Activated CD8-positive, alpha-beta memory T cell treated with anti-CD3 and anti-CD28 coated beads, Interleukin-2, amount 10 ng/mL, durations not matched to agents 7 days and 5 days (primary cell): Measurements from ENCODE around the gene CLCA4. TPM values are rescaled to one million over a fixed set of nuclear protein-coding genes. Genes with fewer than 3 reads are reported as not detected.
"Not testable (repeated sequence)": the region's sequence is repeated elsewhere in the genome, so short reads cannot be mapped to it uniquely, and the experiment has no call there.

Source experiments
- ATAC-seq: fragments of 150-1000 bp; cut with Tn5 transposase; one replicate; pipeline ENCODE4 v1.10.0; 2021; ENCODE audit warnings: moderate library complexity
- CTCF ChIA-PET: fragments of 350-600 bp; sonication (Branson Sonifier 250); formaldehyde crosslinking; loops from one replicate; lab custom pipeline; 2021; ENCODE audit warnings: antibody characterized with exemption; lab: Charles Lee
- DNase-seq: peaks from one replicate; pipeline ENCODE4 v3.0.0-alpha.2; 2020
- H3K27ac Mint-ChIP-seq: one replicate; pipeline ENCODE4 v1.8.0; 2021; ENCODE audit warnings: mild to moderate bottlenecking, mixed read lengths
- H3K27me3 Mint-ChIP-seq: one replicate; pipeline ENCODE4 v1.8.0; 2021; ENCODE audit warnings: mixed read lengths
- H3K36me3 Mint-ChIP-seq: one replicate; pipeline ENCODE4 v1.8.0; 2021; ENCODE audit warnings: mild to moderate bottlenecking, mixed read lengths
- H3K4me1 Mint-ChIP-seq: one replicate; pipeline ENCODE4 v1.8.0; 2021; ENCODE audit warnings: mixed read lengths
- H3K4me3 Mint-ChIP-seq: one replicate; pipeline ENCODE4 v1.8.0; 2021; ENCODE audit warnings: mild to moderate bottlenecking, moderate library complexity, mixed read lengths
- H3K9me3 Mint-ChIP-seq: one replicate; pipeline ENCODE4 v1.8.0; 2022; ENCODE audit warnings: low read depth, mixed read lengths
- total RNA-seq, 2 experiments: library from RNA; stranded (reverse); gene quantifications; one replicate each; pipeline ENCODE4 v1.2.3, GENCODE V29; 2021

The CLCA4 gene
- total RNA-seq, 2 experiments from 2014 or later = not detected

GRCh38 chr1:86596224-86596623, 49.3 kb downstream of the CLCA4 start:
- Mint-ChIP-seq H3K4me1 (no peaks in the 10 kb centered on the region), H3K27me3 (no peaks in the 10 kb centered on the region), H3K4me3 (no peak overlapping the region), H3K27ac (no peak overlapping the region), H3K36me3 (no peaks in the 10 kb centered on the region), H3K9me3 (no peaks in the 10 kb centered on the region)
- ATAC-seq (no peak), DNase-seq (no peak)
- CTCF ChIA-PET = no interaction called here

- Mint-ChIP-seq H3K4me3 (no peak overlapping the region), H3K36me3 (no peaks in the 10 kb centered on the region), H3K4me1 (no peaks in the 10 kb centered on the region), H3K27me3 (no peaks in the 10 kb centered on the region), H3K9me3 (no peaks in the 10 kb centered on the region), H3K27ac (no peak overlapping the region)
- CTCF ChIA-PET = no interaction called here
- DNase-seq (no peak), ATAC-seq (no peak)
Measured at GRCh38 chr1:86596741-86597290, 49.9 kb downstream of the CLCA4 start.

GRCh38 chr1:86606080-86606479, 59.2 kb downstream of the CLCA4 start:
- H3K27me3 Mint-ChIP-seq, H3K4me3 Mint-ChIP-seq, H3K27ac Mint-ChIP-seq, CTCF ChIA-PET, H3K36me3 Mint-ChIP-seq, H3K4me1 Mint-ChIP-seq, DNase-seq, ATAC-seq, H3K9me3 Mint-ChIP-seq: not testable (repeated sequence)

- no peak for DNase-seq
- CTCF ChIA-PET = no interaction called here
- Mint-ChIP-seq H3K9me3 (peaks cover 6% of the 10 kb centered on the region), H3K27me3 (no peaks in the 10 kb centered on the region), H3K27ac (no peak overlapping the region), H3K36me3 (no peaks in the 10 kb centered on the region), H3K4me3 (no peak overlapping the region), H3K4me1 (peaks cover 4% of the 10 kb centered on the region)
- ATAC-seq = no peak
Measured at GRCh38 chr1:86616433-86616832, 69.6 kb downstream of the CLCA4 start.

GRCh38 chr1:86616871-86617270, 70.0 kb downstream of the CLCA4 start:
- peaks cover 6% of the 10 kb centered on the region for H3K9me3 Mint-ChIP-seq
- H3K4me3 Mint-ChIP-seq = no peak overlapping the region
- CTCF ChIA-PET = no interaction called here
- H3K27me3 Mint-ChIP-seq = no peaks in the 10 kb centered on the region
- DNase-seq = no peak
- peaks cover 4% of the 10 kb centered on the region for H3K4me1 Mint-ChIP-seq
- ATAC-seq = peak; percentile 53
- no peaks in the 10 kb centered on the region for H3K36me3 Mint-ChIP-seq
- H3K27ac Mint-ChIP-seq = no peak overlapping the region

- DNase-seq (no peak), ATAC-seq (no peak)
- CTCF ChIA-PET = no interaction called here
- H3K36me3 Mint-ChIP-seq = no peaks in the 10 kb centered on the region
- peaks cover 4% of the 10 kb centered on the region for H3K4me1 Mint-ChIP-seq
- peaks cover 3% of the 10 kb centered on the region for H3K9me3 Mint-ChIP-seq
- no peak overlapping the region for H3K27ac Mint-ChIP-seq
- no peak overlapping the region for H3K4me3 Mint-ChIP-seq
- no peaks in the 10 kb centered on the region for H3K27me3 Mint-ChIP-seq
Measured at GRCh38 chr1:86618358-86618757, 71.5 kb downstream of the CLCA4 start.

GRCh38 chr1:86619313-86619712, 72.4 kb downstream of the CLCA4 start:
- CTCF ChIA-PET = no interaction called here
- ATAC-seq = no peak

GRCh38 chr1:86621286-86621685, 74.4 kb downstream of the CLCA4 start:
- H3K27ac Mint-ChIP-seq = no peak overlapping the region
- H3K4me1 Mint-ChIP-seq = peaks cover 4% of the 10 kb centered on the region
- no peak overlapping the region for H3K4me3 Mint-ChIP-seq
- CTCF ChIA-PET = no interaction called here
- peaks cover 2% of the 10 kb centered on the region for H3K27me3 Mint-ChIP-seq
- H3K36me3 Mint-ChIP-seq = no peaks in the 10 kb centered on the region
- no peaks in the 10 kb centered on the region for H3K9me3 Mint-ChIP-seq
- DNase-seq (no peak), ATAC-seq (no peak)

More at GRCh38 chr1:86619313-86619712, 72.4 kb downstream of the CLCA4 start:
- Mint-ChIP-seq H3K9me3 (peaks cover 2% of the 10 kb centered on the region), H3K27me3 (peaks cover 2% of the 10 kb centered on the region), H3K4me1 (peaks cover 4% of the 10 kb centered on the region), H3K36me3 (no peaks in the 10 kb centered on the region), H3K4me3 (no peak overlapping the region), H3K27ac (no peak overlapping the region)
- DNase-seq = no peak

Other genes with a start within 250 kb of the CLCA4 start
- gene ODF2L, start 150.8 kb upstream of the CLCA4 start, total RNA-seq = 10 to 100 TPM; 45.6 to 69.2 TPM
- not detected for gene CLCA2, start 122.9 kb upstream of the CLCA4 start, total RNA-seq
- not detected for gene CLCA1, start 78.2 kb upstream of the CLCA4 start, total RNA-seq
- gene SH3GLB1, start 157.5 kb downstream of the CLCA4 start, total RNA-seq = 10 to 100 TPM; 62.1 to 68.6 TPM